SK-N-SH (cell line): Measurements from ENCODE around the gene NNAT. TPM values are rescaled to one million over a fixed set of nuclear protein-coding genes. Genes with fewer than 3 reads are reported as not detected.

Source experiments
- CTCF ChIA-PET: fragments of 300-600, 350-600 bp; formaldehyde crosslinking; extraction: SDS; loops from one replicate; lab custom pipeline; 2021; lab: Yijun Ruan, JAX
- POLR2A ChIA-PET: fragments of 350-600 bp; sonication (Branson Sonifier 250); formaldehyde crosslinking; extraction: SDS; loops from one replicate; lab custom pipeline; 2020; ENCODE audit warnings: antibody characterized with exemption, inconsistent platforms; lab: Yijun Ruan, JAX
- DNase-seq: peaks from one replicate; pipeline ENCODE4 v3.0.0; 2012
- H2AFZ ChIP-seq: fragments of 200-600 bp; sonication (generic); 2 replicates; pipeline ENCODE4 v1.8.1; 2016; ENCODE audit warnings: antibody characterized with exemption, mild to moderate bottlenecking, low read depth
- H3F3A ChIP-seq: fragments of 200-600 bp; sonication (generic); replicated peaks from 2 replicates; pipeline ENCODE3; 2016; ENCODE audit warnings: antibody characterized with exemption, mild to moderate bottlenecking; ENCODE audit not compliant: insufficient read depth
- H3K27ac ChIP-seq, 2 experiments: fragments of 200-500 bp in 1 of 2; fragments of 200-600 bp in 1 of 2; sonication (Bioruptor generic) in 1 of 2; sonication (generic), shearing (Covaris generic) in 1 of 2; 2 replicates each; pipeline versions ENCODE4 v1.5.1 to v1.6.1; 2014 to 2016; ENCODE audit warnings: low read depth in 2 of 2, inconsistent platforms in 1 of 2, low read length in 1 of 2, mild to moderate bottlenecking in 1 of 2, mixed read lengths in 1 of 2
- H3K27me3 ChIP-seq: fragments of 200-600 bp; sonication (generic), shearing (Covaris generic); 2 replicates; pipeline ENCODE4 v1.6.1; 2016; ENCODE audit warnings: mixed run types; ENCODE audit not compliant: insufficient read depth
- H3K36me3 ChIP-seq, 2 experiments: fragments of 200-500 bp in 1 of 2; fragments of 200-600 bp in 1 of 2; sonication (Bioruptor generic) in 1 of 2; sonication (generic) in 1 of 2; replicated peaks in 1 of 2; 2 replicates each; pipeline versions ENCODE3 to v1.5.1; 2014 to 2016; ENCODE audit warnings: low read length in 1 of 2, mild to moderate bottlenecking in 1 of 2; ENCODE audit not compliant: insufficient read depth in 2 of 2, control insufficient read depth in 1 of 2
- H3K4me1 ChIP-seq, 2 experiments: fragments of 200-500 bp in 1 of 2; fragments of 200-600 bp in 1 of 2; sonication (Bioruptor generic) in 1 of 2; sonication (generic), shearing (Covaris generic) in 1 of 2; 2 replicates each; pipeline versions ENCODE4 v1.5.1 to v1.6.1; 2014 to 2016; ENCODE audit warnings: low read depth in 1 of 2, low read length in 1 of 2, mixed run types in 1 of 2; ENCODE audit not compliant: insufficient read depth in 2 of 2, control insufficient read depth in 1 of 2
- H3K4me2 ChIP-seq: fragments of 200-600 bp; sonication (generic), shearing (Covaris generic); 2 replicates; pipeline ENCODE4 v1.6.1; 2017; ENCODE audit warnings: mixed run types
- H3K4me3 ChIP-seq, 2 experiments: fragments of 200-500 bp in 1 of 2; fragments of 200-600 bp in 1 of 2; sonication (Bioruptor generic) in 1 of 2; sonication (generic), shearing (Covaris generic) in 1 of 2; 2 replicates each; pipeline versions ENCODE4 v1.5.1 to v1.8.1; 2014 to 2016; ENCODE audit warnings: low read depth in 2 of 2, inconsistent platforms in 1 of 2, low read length in 1 of 2, mild to moderate bottlenecking in 1 of 2, mixed read lengths in 1 of 2, moderate library complexity in 1 of 2
- H3K79me2 ChIP-seq: fragments of 200-600 bp; sonication (generic); 2 replicates; pipeline ENCODE4 v1.8.1; 2017; ENCODE audit warnings: mild to moderate bottlenecking; ENCODE audit not compliant: insufficient read depth
- H3K9ac ChIP-seq: fragments of 200-600 bp; sonication (generic); 2 replicates; pipeline ENCODE4 v1.6.1; 2017; ENCODE audit warnings: mixed run types
- H3K9me2 ChIP-seq: fragments of 200-600 bp; sonication (generic); 2 replicates; pipeline ENCODE4 v1.6.1; 2017; ENCODE audit warnings: mixed run types
- H3K9me3 ChIP-seq: fragments of 200-600 bp; sonication (generic); 2 replicates; pipeline ENCODE4 v1.6.1; 2017; ENCODE audit warnings: mixed run types, mild to moderate bottlenecking, moderate library complexity
- H4K20me1 ChIP-seq: fragments of 200-600 bp; sonication (generic); 2 replicates; pipeline ENCODE4 v1.6.1; 2017; ENCODE audit warnings: mild to moderate bottlenecking, mixed run types; ENCODE audit not compliant: insufficient read depth
- CHD2 ChIP-seq: fragments of 150-350 bp; IDR thresholded peaks from 2 replicates; pipeline ENCODE4 v1.6.1; 2018; ENCODE audit warnings: low read length; ENCODE audit not compliant: partially characterized antibody
- EZH2phosphoT487 ChIP-seq: fragments of 200-600 bp; sonication (generic); IDR thresholded peaks from 2 replicates; pipeline ENCODE4 v1.6.1; 2017; ENCODE audit warnings: low read depth, mixed run types, mild to moderate bottlenecking, antibody characterized with exemption, moderate library complexity, borderline replicate concordance
- FOXM1 ChIP-seq: IDR thresholded peaks from 2 replicates; pipeline ENCODE4 v1.4.0; 2012; ENCODE audit warnings: low read depth, mild to moderate bottlenecking
- GABPA ChIP-seq: IDR thresholded peaks from 2 replicates; pipeline ENCODE4 v1.4.0; 2012; ENCODE audit warnings: low read depth, mild to moderate bottlenecking
- GATA2 ChIP-seq: sonication (generic); formaldehyde crosslinking; IDR thresholded peaks from 2 replicates; pipeline ENCODE4 v1.5.0; 2020; ENCODE audit warnings: mild to moderate bottlenecking, missing genetic modification reagents
- IRF3 ChIP-seq: fragments of 150-350 bp; IDR thresholded peaks from 2 replicates; pipeline ENCODE4 v1.6.1; 2016; ENCODE audit warnings: mild to moderate bottlenecking, low read depth, low read length
- MXI1 ChIP-seq: IDR thresholded peaks from 2 replicates; pipeline ENCODE4 v1.6.1; 2012; ENCODE audit warnings: mild to moderate bottlenecking, low read depth, low read length, improper control_type of control experiment
- NRF1 ChIP-seq: IDR thresholded peaks from 2 replicates; pipeline ENCODE4 v1.6.1; 2012; ENCODE audit warnings: low read depth, mild to moderate bottlenecking, low read length
- RFX5 ChIP-seq: IDR thresholded peaks from 2 replicates; pipeline ENCODE4 v1.6.1; 2012; ENCODE audit warnings: mild to moderate bottlenecking, improper control_type of control experiment, low read length
- TEAD4 ChIP-seq: IDR thresholded peaks from 2 replicates; pipeline ENCODE4 v1.4.0; 2012; ENCODE audit warnings: mild to moderate bottlenecking, borderline replicate concordance; ENCODE audit not compliant: insufficient read depth
- WGBS: methylation state at CpG from one replicate; pipeline ENCODE4 v1.1.6; 2017; ENCODE audit warnings: low lambda C conversion rate; 5-methylcytosine and 5-hydroxymethylcytosine counted together
- polyA plus RNA-seq, 3 experiments: library from polyadenylated mRNA; depleted of rRNA; stranded (reverse); fragments of >200 nt; gene quantifications; 2 replicates each; pipeline ENCODE4 v1.2.3, GENCODE V29; 2012
- TF ChIP-seq, protein P1 (sequence below): IDR thresholded peaks from 2 replicates; pipeline ENCODE4 v1.4.0; 2012; ENCODE audit warnings: low read depth, borderline replicate concordance

The NNAT gene
- polyA plus RNA-seq, 1 of the 3 experiments (the other 2 are of a cell fraction): 6.7 TPM

GRCh38 chr20:37477041-37477440, 44.0 kb upstream of the NNAT start (continued):
- TF ChIP-seq IRF3 (no peak), RFX5 (no peak), FOXM1 (no peak), TEAD4 (no peak), GABPA (no peak), EZH2phosphoT487 (no peak)

DNA sequence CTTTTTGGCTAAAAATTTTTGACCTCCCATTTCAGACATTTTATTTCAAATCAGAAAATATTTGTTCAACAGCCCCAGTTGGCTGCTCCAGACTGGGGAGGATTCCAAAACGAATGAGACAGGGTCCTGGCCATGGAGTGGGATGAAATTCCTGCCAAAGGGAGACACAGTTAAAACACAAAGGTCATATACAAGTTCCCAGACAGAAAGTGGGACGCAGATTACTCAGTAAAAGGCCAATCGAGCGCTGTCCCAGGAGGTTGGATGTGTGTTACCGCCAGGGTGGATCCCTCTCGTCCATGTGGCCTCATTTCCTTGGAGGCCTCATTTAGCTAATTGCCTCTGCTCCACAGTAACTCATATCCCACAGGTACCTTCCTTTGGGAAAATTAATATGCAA, 41.8 kb upstream of the NNAT start:
- TF ChIP-seq GATA2 (CRISPR knock-in tag) (no peak), RFX5 (no peak), CHD2 (no peak), MXI1 (no peak)
- TF ChIP-seq, protein P1, sequence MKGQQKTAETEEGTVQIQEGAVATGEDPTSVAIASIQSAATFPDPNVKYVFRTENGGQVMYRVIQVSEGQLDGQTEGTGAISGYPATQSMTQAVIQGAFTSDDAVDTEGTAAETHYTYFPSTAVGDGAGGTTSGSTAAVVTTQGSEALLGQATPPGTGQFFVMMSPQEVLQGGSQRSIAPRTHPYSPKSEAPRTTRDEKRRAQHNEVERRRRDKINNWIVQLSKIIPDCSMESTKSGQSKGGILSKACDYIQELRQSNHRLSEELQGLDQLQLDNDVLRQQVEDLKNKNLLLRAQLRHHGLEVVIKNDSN: no peak
- no peaks in the 10 kb centered on the region for H3K9me3 ChIP-seq
- ChIA-PET CTCF (interaction anchor here (1.4 kb wide), 1 partner anchor 15 kb away, joined by 3 read pairs; no protein-coding TSS in a partner anchor), POLR2A (no interaction called here)
- no peak overlapping the region for H3K9ac ChIP-seq
- no peak overlapping the region for H3K4me2 ChIP-seq
- H3K79me2 ChIP-seq: no peaks in the 10 kb centered on the region
- H3K27ac ChIP-seq: no peak overlapping the region
- peaks cover 28% of the 10 kb centered on the region; the same call in 1 of the 2 replicates for H3K27me3 ChIP-seq
- H2AFZ ChIP-seq: no peak overlapping the region
- H3F3A ChIP-seq: peaks cover 3% of the 10 kb centered on the region
- no peak for DNase-seq
- WGBS: 54% methylated on average over 6 of the region's 6 CpGs
- H4K20me1 ChIP-seq: no peaks in the 10 kb centered on the region
- H3K9me2 ChIP-seq: no peaks in the 10 kb centered on the region
- no peak overlapping the region for H3K4me3 ChIP-seq
- H3K4me1 ChIP-seq: no peaks in the 10 kb centered on the region
- no peaks in the 10 kb centered on the region for H3K36me3 ChIP-seq

GRCh38 chr20:37479925-37480691, 40.9 kb upstream of the NNAT start:
- no peak for DNase-seq
- Histone ChIP-seq H3K9ac (no peak overlapping the region), H3K27ac (no peak overlapping the region), H3K27me3 (peaks cover 22% of the 10 kb centered on the region; the same call in 1 of the 2 replicates), H3K4me2 (no peak overlapping the region), H3K9me3 (no peaks in the 10 kb centered on the region), H3K4me3 (no peak overlapping the region), H3F3A (peaks cover 3% of the 10 kb centered on the region), H4K20me1 (no peaks in the 10 kb centered on the region), H2AFZ (no peak overlapping the region), H3K9me2 (no peaks in the 10 kb centered on the region), H3K79me2 (no peaks in the 10 kb centered on the region), H3K4me1 (no peaks in the 10 kb centered on the region), H3K36me3 (no peaks in the 10 kb centered on the region)
- 52% methylated on average over 9 of the region's 9 CpGs for WGBS
- POLR2A ChIA-PET: no interaction called here
- CTCF ChIA-PET: interaction anchor here (1.4 kb wide), 1 partner anchor 14 kb away, joined by 3 read pairs; no protein-coding TSS in a partner anchor
- TF ChIP-seq NRF1: no peak
